K562 (cell line): ENCODE measurements around the gene CEP170. TPM values are rescaled to one million over a fixed set of nuclear protein-coding genes. Genes with fewer than 3 reads are reported as not detected.

Experiments
- CBFA2T3 ChIP-seq: fragments of 450-650 bp; IDR thresholded peaks from 2 replicates; pipeline ENCODE4 v1.6.1; 2017
- CLOCK ChIP-seq: fragments of 250-450 bp; sonication (Bioruptor Pico); IDR thresholded peaks from 2 replicates; pipeline ENCODE4 v1.4.0; 2020; ENCODE audit warnings: mild to moderate bottlenecking, moderate library complexity, borderline replicate concordance
- CREBBP ChIP-seq: IDR thresholded peaks from one replicate; pipeline ENCODE4 v1.6.1; 2012; ENCODE audit warnings: low read depth, mild to moderate bottlenecking, control low read depth, inconsistent platforms, low read length
- CTCFL ChIP-seq: IDR thresholded peaks from 2 replicates; pipeline ENCODE4 v1.6.1; 2011; ENCODE audit warnings: borderline replicate concordance, low read depth, mild to moderate bottlenecking, moderate library complexity, low read length; ENCODE audit not compliant: insufficient read depth, poor library complexity, severe bottlenecking
- DACH1 ChIP-seq: fragments of 450-650 bp; IDR thresholded peaks from 2 replicates; pipeline ENCODE4 v1.6.1; 2018; ENCODE audit not compliant: partially characterized antibody
- FOSL1 ChIP-seq: fragments of 200-800 bp; sonication (Bioruptor generic); conservative IDR thresholded peaks from 2 replicates; pipeline ENCODE4 v1.6.1; 2016; ENCODE audit warnings: missing genetic modification characterization, missing compliant biosample characterization
- GATA2 ChIP-seq: sonication (generic); formaldehyde crosslinking; IDR thresholded peaks from 2 replicates; pipeline ENCODE4 v1.4.0; 2020; ENCODE audit warnings: mild to moderate bottlenecking, missing genetic modification reagents
- HOXB6 ChIP-seq: fragments of 250-450 bp; sonication (Bioruptor Pico); IDR thresholded peaks from 2 replicates; pipeline ENCODE4 v1.5.1; 2022; ENCODE audit warnings: mild to moderate bottlenecking, borderline replicate concordance
- IRF2 ChIP-seq: sonication (generic); formaldehyde crosslinking; IDR thresholded peaks from 2 replicates; pipeline ENCODE4 v1.8.1; 2022; ENCODE audit warnings: mild to moderate bottlenecking, missing genetic modification reagents
- PHF21A ChIP-seq: fragments of 450-650 bp; IDR thresholded peaks from 2 replicates; pipeline ENCODE4 v1.6.1; 2017; ENCODE audit warnings: low read depth, borderline replicate concordance
- PPARD ChIP-seq: fragments of 250-450 bp; sonication (Bioruptor Pico); IDR thresholded peaks from 2 replicates; pipeline ENCODE4 v1.8.0; 2022; ENCODE audit warnings: inconsistent platforms, mild to moderate bottlenecking, moderate library complexity
- PYGO2 ChIP-seq: fragments of 450-650 bp; IDR thresholded peaks from 2 replicates; pipeline ENCODE4 v1.6.1; 2016; ENCODE audit warnings: mild to moderate bottlenecking, missing genetic modification characterization, moderate library complexity, missing compliant biosample characterization
- SMARCA4 ChIP-seq: fragments of 450-650 bp; IDR thresholded peaks from 2 replicates; pipeline ENCODE4 v1.6.1; 2016
- THRA ChIP-seq: fragments of 450-650 bp; IDR thresholded peaks from 2 replicates; pipeline ENCODE4 v1.6.1; 2017; ENCODE audit warnings: mild to moderate bottlenecking, moderate library complexity
- ZBTB26 ChIP-seq: fragments of 450-650 bp; formaldehyde crosslinking; IDR thresholded peaks from 2 replicates; pipeline ENCODE4 v1.4.0; 2022; ENCODE audit warnings: missing genetic modification characterization
- polyA plus RNA-seq, 8 experiments: library from polyadenylated mRNA; depleted of rRNA in 4 of 8; stranded (reverse) in 5 of 8; unstranded in 3 of 8; fragments of >200 nt; fragmentation: Nextera tagmentation in 2 of 8; fragmentation: Illumina TruSeq in 1 of 8; extraction: Ambion mirVana in 2 of 8; extraction: Trizol in 1 of 8; gene quantifications; 2 replicates each; pipeline versions ENCODE4 v1.2.1 to v1.2.3, GENCODE V29; 2011 to 2014; ENCODE audit warnings: inconsistent platforms in 1 of 8, missing spikeins in 1 of 8
- total RNA-seq, 7 experiments: library from RNA; depleted of rRNA in 6 of 7; stranded (reverse); fragments of >200 nt in 6 of 7; fragmentation: Illumina TruSeq in 2 of 7; extraction: Trizol in 2 of 7; gene quantifications; 2 replicates each; pipeline versions ENCODE4 v1.2.1 to v1.2.3, GENCODE V29; 2011 to 2021; ENCODE audit warnings: low replicate concordance in 1 of 7
- TF ChIP-seq, protein P1 (sequence below): fragments of 450-650 bp; IDR thresholded peaks from 2 replicates; pipeline ENCODE4 v1.6.1; 2017; ENCODE audit warnings: antibody characterized with exemption, mild to moderate bottlenecking

CEP170 gene
- total and polyA plus RNA-seq, 9 of the 15 experiments (the other 6 are each of a cell fraction or from before 2014, with no cell fraction given), result 22.6 to 110 (median 68.5) TPM

GRCh38 chr1:243255791-243256512 lies 871 bp upstream of the CEP170 start, which contains the start of gene SDCCAG8 (continued):
- TF ChIP-seq IRF2 (CRISPR knock-in tag) (no peak), PHF21A (no peak), SMARCA4 (0 out of 2 replicates have a peak, but pooled peaks have one; percentile 34), THRA (no peak), GATA2 (peak; percentile 66), PYGO2 (tag) (no peak), CTCFL (no peak), FOSL1 (tag) (no peak), ZBTB26 (CRISPR knock-in tag) (no peak; the same call in 1 of the 2 replicates), CLOCK (CRISPR knock-in tag) (no peak), CBFA2T3 (no peak), PPARD (CRISPR knock-in tag) (no peak), HOXB6 (CRISPR knock-in tag) (no peak), DACH1 (no peak), CREBBP (no peak)
- TF ChIP-seq, protein P1, sequence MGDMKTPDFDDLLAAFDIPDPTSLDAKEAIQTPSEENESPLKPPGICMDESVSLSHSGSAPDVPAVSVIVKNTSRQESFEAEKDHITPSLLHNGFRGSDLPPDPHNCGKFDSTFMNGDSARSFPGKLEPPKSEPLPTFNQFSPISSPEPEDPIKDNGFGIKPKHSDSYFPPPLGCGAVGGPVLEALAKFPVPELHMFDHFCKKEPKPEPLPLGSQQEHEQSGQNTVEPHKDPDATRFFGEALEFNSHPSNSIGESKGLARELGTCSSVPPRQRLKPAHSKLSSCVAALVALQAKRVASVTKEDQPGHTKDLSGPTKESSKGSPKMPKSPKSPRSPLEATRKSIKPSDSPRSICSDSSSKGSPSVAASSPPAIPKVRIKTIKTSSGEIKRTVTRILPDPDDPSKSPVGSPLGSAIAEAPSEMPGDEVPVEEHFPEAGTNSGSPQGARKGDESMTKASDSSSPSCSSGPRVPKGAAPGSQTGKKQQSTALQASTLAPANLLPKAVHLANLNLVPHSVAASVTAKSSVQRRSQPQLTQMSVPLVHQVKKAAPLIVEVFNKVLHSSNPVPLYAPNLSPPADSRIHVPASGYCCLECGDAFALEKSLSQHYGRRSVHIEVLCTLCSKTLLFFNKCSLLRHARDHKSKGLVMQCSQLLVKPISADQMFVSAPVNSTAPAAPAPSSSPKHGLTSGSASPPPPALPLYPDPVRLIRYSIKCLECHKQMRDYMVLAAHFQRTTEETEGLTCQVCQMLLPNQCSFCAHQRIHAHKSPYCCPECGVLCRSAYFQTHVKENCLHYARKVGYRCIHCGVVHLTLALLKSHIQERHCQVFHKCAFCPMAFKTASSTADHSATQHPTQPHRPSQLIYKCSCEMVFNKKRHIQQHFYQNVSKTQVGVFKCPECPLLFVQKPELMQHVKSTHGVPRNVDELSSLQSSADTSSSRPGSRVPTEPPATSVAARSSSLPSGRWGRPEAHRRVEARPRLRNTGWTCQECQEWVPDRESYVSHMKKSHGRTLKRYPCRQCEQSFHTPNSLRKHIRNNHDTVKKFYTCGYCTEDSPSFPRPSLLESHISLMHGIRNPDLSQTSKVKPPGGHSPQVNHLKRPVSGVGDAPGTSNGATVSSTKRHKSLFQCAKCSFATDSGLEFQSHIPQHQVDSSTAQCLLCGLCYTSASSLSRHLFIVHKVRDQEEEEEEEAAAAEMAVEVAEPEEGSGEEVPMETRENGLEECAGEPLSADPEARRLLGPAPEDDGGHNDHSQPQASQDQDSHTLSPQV, result peak; percentile 65; the same call in 1 of the 2 replicates
